Mesenchymal stem cell (in vitro differentiated cells and primary cell): Measurements from ENCODE around the gene CMBL.

Experiments used
- DNase-seq: peaks from one replicate; pipeline ENCODE4 v3.0.0-alpha.2; 2013
- H2AFZ ChIP-seq: one replicate; pipeline ENCODE4 v1.6.1; 2013; ENCODE audit warnings: low read depth, mild to moderate bottlenecking, control low read depth, inconsistent platforms, low read length, moderate library complexity
- H2AK5ac ChIP-seq: 2 replicates; pipeline ENCODE4 v1.6.1; 2013; ENCODE audit warnings: low read length, moderate library complexity, mild to moderate bottlenecking, inconsistent platforms; ENCODE audit not compliant: severe bottlenecking
- H2BK120ac ChIP-seq: one replicate; pipeline ENCODE4 v1.6.1; 2013; ENCODE audit warnings: low read depth, mild to moderate bottlenecking, inconsistent platforms, low read length, moderate library complexity
- H2BK12ac ChIP-seq, 2 experiments: one replicate each; pipeline ENCODE4 v1.6.1; 2013; ENCODE audit warnings: inconsistent platforms in 2 of 2, low read length in 2 of 2, mild to moderate bottlenecking in 2 of 2, moderate library complexity in 2 of 2, control low read depth in 1 of 2
- H2BK15ac ChIP-seq: one replicate; pipeline ENCODE4 v1.6.1; 2013; ENCODE audit warnings: mild to moderate bottlenecking, low read depth, inconsistent platforms; ENCODE audit not compliant: poor library complexity, severe bottlenecking
- H2BK5ac ChIP-seq: 2 replicates; pipeline ENCODE4 v1.6.1; 2013; ENCODE audit warnings: low read depth, mild to moderate bottlenecking, low read length, control low read depth, inconsistent platforms; ENCODE audit not compliant: poor library complexity, severe bottlenecking
- H3K14ac ChIP-seq, 2 experiments: one replicate each; pipeline ENCODE4 v1.6.1; 2013; ENCODE audit warnings: inconsistent platforms in 2 of 2, low read length in 2 of 2, control low read depth in 1 of 2, mild to moderate bottlenecking in 1 of 2, moderate library complexity in 1 of 2
- H3K18ac ChIP-seq, 2 experiments: one replicate each; pipeline ENCODE4 v1.6.1; 2013; ENCODE audit warnings: inconsistent platforms in 2 of 2, low read length in 2 of 2, control low read depth in 1 of 2, low read depth in 1 of 2, mild to moderate bottlenecking in 1 of 2
- H3K23ac ChIP-seq, 2 experiments: one replicate each; pipeline ENCODE4 v1.6.1; 2013; ENCODE audit warnings: inconsistent platforms in 2 of 2, low read length in 2 of 2, mild to moderate bottlenecking in 2 of 2, moderate library complexity in 2 of 2, control low read depth in 1 of 2
- H3K27ac ChIP-seq: 2 replicates; pipeline ENCODE4 v1.5.1; 2013; ENCODE audit warnings: mild to moderate bottlenecking, moderate library complexity, low read length, control low read depth, inconsistent platforms; ENCODE audit not compliant: poor library complexity, severe bottlenecking
- H3K27me3 ChIP-seq, 2 experiments: 2 replicates each; pipeline versions ENCODE4 v1.6.1 to v1.7.0; 2013; ENCODE audit warnings: low read length in 2 of 2, mild to moderate bottlenecking in 2 of 2, moderate library complexity in 2 of 2, control low read depth in 1 of 2, inconsistent platforms in 1 of 2; ENCODE audit not compliant: control insufficient read depth in 1 of 2, insufficient read depth in 1 of 2
- H3K36me3 ChIP-seq, 2 experiments: 2 replicates each; pipeline versions ENCODE4 v1.6.1 to v1.7.0; 2013; ENCODE audit warnings: low read length in 2 of 2, control low read depth in 1 of 2, inconsistent platforms in 1 of 2, low read depth in 1 of 2, mild to moderate bottlenecking in 1 of 2; ENCODE audit not compliant: insufficient read depth in 2 of 2, control insufficient read depth in 1 of 2
- H3K4ac ChIP-seq, 2 experiments: one replicate each; pipeline ENCODE4 v1.6.1; 2013; ENCODE audit warnings: inconsistent platforms in 2 of 2, low read length in 2 of 2, mild to moderate bottlenecking in 2 of 2, moderate library complexity in 2 of 2, control low read depth in 1 of 2, low read depth in 1 of 2
- H3K4me1 ChIP-seq: 2 replicates; pipeline ENCODE4 v1.6.1; 2013; ENCODE audit warnings: low read depth, low read length, control low read depth; ENCODE audit not compliant: control insufficient read depth, insufficient read depth
- H3K4me2 ChIP-seq: 2 replicates; pipeline ENCODE4 v1.6.1; 2013; ENCODE audit warnings: low read length, mild to moderate bottlenecking, inconsistent platforms; ENCODE audit not compliant: poor library complexity, severe bottlenecking
- H3K4me3 ChIP-seq, 2 experiments: 2 replicates each; pipeline versions ENCODE4 v1.5.1 to v1.7.0; 2013; ENCODE audit warnings: low read length in 2 of 2, mild to moderate bottlenecking in 2 of 2, control low read depth in 1 of 2, low read depth in 1 of 2; ENCODE audit not compliant: insufficient read depth in 1 of 2
- H3K79me1 ChIP-seq: replicated peaks from 2 replicates; pipeline ENCODE4 v1.6.1; 2013; ENCODE audit warnings: mild to moderate bottlenecking, control low read depth, low read length, inconsistent platforms; ENCODE audit not compliant: poor library complexity, severe bottlenecking
- H3K9ac ChIP-seq: 2 replicates; pipeline ENCODE4 v1.7.0; 2013; ENCODE audit warnings: mild to moderate bottlenecking, low read length, moderate library complexity
- H3K9me3 ChIP-seq: 2 replicates; pipeline ENCODE4 v1.7.0; 2013; ENCODE audit warnings: mild to moderate bottlenecking, low read length; ENCODE audit not compliant: control insufficient read depth
- H4K8ac ChIP-seq: one replicate; pipeline ENCODE4 v1.6.1; 2013; ENCODE audit warnings: inconsistent platforms, mild to moderate bottlenecking, low read length, moderate library complexity
- H4K91ac ChIP-seq: one replicate; pipeline ENCODE4 v1.6.1; 2013; ENCODE audit warnings: mild to moderate bottlenecking, low read length, inconsistent platforms
- WGBS: methylation state at CpG from one replicate; pipeline ENCODE4 v1.1.7; 2013; ENCODE audit warnings: mixed read lengths; 5-methylcytosine and 5-hydroxymethylcytosine counted together

CMBL gene

GRCh38 chr5:10353241-10354047, 45.7 kb upstream of the CMBL start, which contains the start of gene MARCHF6:
MARCHF6 (plus strand) TSS chr5:10353695; CDS start chr5:10353899, 204 bp downstream.
- Histone ChIP-seq H3K9me3 (no peaks in the 10 kb centered on the region), H4K8ac (peak within 1 kb of the TSS; percentile 98), H2BK12ac (peak within 1 kb of the TSS in 1 of 2 experiments; percentile 90), H3K14ac (peak within 1 kb of the TSS in 1 of 2 experiments; percentile 99), H2AK5ac (peak within 1 kb of the TSS; percentile 9), H3K23ac (peak within 1 kb of the TSS; percentile 84 to 87), H4K91ac (peak within 1 kb of the TSS; percentile 98), H3K79me1 (peaks cover 3% of the 10 kb centered on the region), H2BK15ac (peak within 1 kb of the TSS; percentile 99), H2AFZ (peak within 1 kb of the TSS; percentile 79), H3K27ac (peak within 1 kb of the TSS; percentile 87), H3K4me2 (peak within 1 kb of the TSS; percentile 89), H3K18ac (peak within 1 kb of the TSS; percentile 98 to 99), H3K4ac (peak within 1 kb of the TSS; percentile 75 to 98), H3K4me1 (peaks cover 7% of the 10 kb centered on the region), H3K36me3 (no peaks in the 10 kb centered on the region), H3K4me3 (peak within 1 kb of the TSS; percentile 88 to 98), H3K27me3 (no peaks in the 10 kb centered on the region), H2BK5ac (peak within 1 kb of the TSS; percentile 100), H2BK120ac (peak within 1 kb of the TSS; percentile 87), H3K9ac (peak within 1 kb of the TSS; percentile 93)
- peak; percentile 93 for DNase-seq
- under 1% methylated on average over 89 of the region's 92 CpGs for WGBS

DNA sequence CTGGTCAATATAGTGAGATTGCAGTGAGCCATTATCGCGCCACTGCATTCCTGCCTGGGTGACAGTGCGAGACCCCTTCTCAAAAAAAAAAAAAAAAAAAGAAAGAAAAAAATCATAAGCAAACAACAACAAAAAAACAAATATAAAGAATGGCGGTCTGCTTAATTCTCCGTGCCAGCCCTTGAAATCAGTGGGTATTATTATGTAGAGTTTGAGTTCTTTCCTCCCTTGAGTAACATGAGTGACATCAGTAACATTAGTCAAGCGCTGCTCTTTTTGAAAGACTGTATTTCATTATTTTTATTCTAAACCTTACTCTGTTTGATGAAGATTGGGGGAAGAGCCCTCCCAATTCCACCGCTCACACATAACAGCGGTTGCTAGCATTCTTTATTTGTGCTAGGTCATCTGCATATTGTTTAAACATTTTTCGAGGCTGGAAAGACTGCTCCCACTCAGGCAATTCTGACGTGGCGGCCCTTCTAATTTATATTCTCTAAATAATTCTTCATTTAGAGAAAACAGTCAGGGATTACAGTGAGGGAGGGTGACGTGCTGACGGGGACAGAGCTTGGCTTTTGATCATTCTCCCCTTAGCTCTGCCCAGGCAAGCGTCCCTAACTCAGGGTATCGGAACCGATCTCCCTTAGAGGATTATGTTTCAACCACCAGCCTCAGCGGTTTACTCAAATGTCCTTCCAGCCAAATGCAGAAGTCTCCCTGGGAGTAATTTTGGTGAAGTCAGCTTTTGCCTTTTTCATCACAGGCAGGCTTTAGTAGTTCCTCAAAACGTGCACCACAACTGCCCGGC, 44.9 kb upstream of the CMBL start:
- H2AFZ ChIP-seq = peak overlapping the region; percentile 79
- H3K4ac ChIP-seq = peak overlapping the region; percentile 69 to 75
- no peak overlapping the region for H2BK12ac ChIP-seq
- DNase-seq = peak; percentile 67
- H3K4me3 ChIP-seq = peak overlapping the region; percentile 88 to 98
- no peaks in the 10 kb centered on the region for H3K9me3 ChIP-seq
- peaks cover 5% of the 10 kb centered on the region for H3K4me1 ChIP-seq
- H2BK120ac ChIP-seq = no peak overlapping the region
- peak overlapping the region; percentile 89 for H3K4me2 ChIP-seq
- H3K23ac ChIP-seq = no peak overlapping the region
- H4K8ac ChIP-seq = peak overlapping the region; percentile 96
- H3K18ac ChIP-seq = peak overlapping the region; percentile 82 to 96
- H4K91ac ChIP-seq = no peak overlapping the region
- peak overlapping the region; percentile 87 for H3K27ac ChIP-seq
- peak overlapping the region; percentile 90 for H2BK5ac ChIP-seq
- H3K36me3 ChIP-seq = no peaks in the 10 kb centered on the region
- H2AK5ac ChIP-seq = peak overlapping the region; percentile 9
- H2BK15ac ChIP-seq = no peak overlapping the region
- 18% methylated on average over 12 of the region's 19 CpGs for WGBS
- peak overlapping the region; percentile 93 for H3K9ac ChIP-seq
- H3K79me1 ChIP-seq = peaks cover 3% of the 10 kb centered on the region
- H3K14ac ChIP-seq = peak overlapping the region in 1 of 2 experiments; percentile 90
- H3K27me3 ChIP-seq = no peaks in the 10 kb centered on the region

DNA sequence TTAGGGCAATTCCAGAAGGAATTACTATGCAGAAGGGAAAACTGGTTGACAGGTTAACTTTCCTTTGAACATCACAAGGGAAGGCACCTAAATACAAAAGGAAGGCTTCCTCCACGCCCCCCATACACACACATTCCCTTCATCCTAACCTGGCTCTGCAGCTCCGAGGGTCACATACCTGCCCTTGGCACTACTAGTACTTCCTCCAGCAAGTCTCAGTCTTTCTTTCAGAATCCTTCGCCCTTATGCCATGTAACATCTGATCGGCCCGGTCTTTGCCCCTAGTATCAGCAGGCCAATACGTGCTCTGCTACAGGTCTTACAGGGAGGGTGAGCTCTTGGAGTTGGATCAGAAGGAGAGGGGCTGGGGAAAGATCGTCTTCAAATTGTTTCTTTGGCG, 44.2 kb upstream of the CMBL start:
- H3K4me1 ChIP-seq = peaks cover 5% of the 10 kb centered on the region

More for the DNA sequence above, 44.2 kb upstream of the CMBL start:
- H3K36me3 ChIP-seq = no peaks in the 10 kb centered on the region
- H4K8ac ChIP-seq = no peak overlapping the region
- H3K27me3 ChIP-seq = no peaks in the 10 kb centered on the region
- H3K9me3 ChIP-seq = no peaks in the 10 kb centered on the region
- 89% methylated on average over 8 of the region's 8 CpGs for WGBS
- H4K91ac ChIP-seq = no peak overlapping the region
- H3K9ac ChIP-seq = peak overlapping the region; percentile 93
- no peak overlapping the region for H2AFZ ChIP-seq
- no peak for DNase-seq
- H3K4ac ChIP-seq = no peak overlapping the region
- no peak overlapping the region for H3K18ac ChIP-seq
- H3K4me3 ChIP-seq = no peak overlapping the region
- H2BK12ac ChIP-seq = peak overlapping the region in 1 of 2 experiments; percentile 12
- peaks cover 3% of the 10 kb centered on the region for H3K79me1 ChIP-seq
- H3K4me2 ChIP-seq = no peak overlapping the region
- H2AK5ac ChIP-seq = peak overlapping the region; percentile 47
- H2BK15ac ChIP-seq = no peak overlapping the region
- peak overlapping the region in 1 of 2 experiments; percentile 23 for H3K23ac ChIP-seq
- no peak overlapping the region for H2BK5ac ChIP-seq
- H3K14ac ChIP-seq = no peak overlapping the region
- no peak overlapping the region for H2BK120ac ChIP-seq
- no peak overlapping the region for H3K27ac ChIP-seq
